Measurements from ENCODE around the gene PET100. TPM values are rescaled to one million over a fixed set of nuclear protein-coding genes. Genes with fewer than 3 reads are reported as not detected.
A peak's percentile ranks its signal among the peaks of the same experiment; 100 is the strongest.

PET100 gene
- total RNA-seq, 1 donor from 2014 or later = 40.1 TPM

- no peak for DNase-seq (ENCODE audit: low read depth in 2 of 2)
Measured at GRCh38 chr19:7633698-7634097, 4.1 kb downstream of the PET100 start, which contains the start of gene PCP2. TSS of gene PCP2 (minus strand) at chr19:7633719. CDS start at chr19:7633457, 262 bp downstream.

DNA sequence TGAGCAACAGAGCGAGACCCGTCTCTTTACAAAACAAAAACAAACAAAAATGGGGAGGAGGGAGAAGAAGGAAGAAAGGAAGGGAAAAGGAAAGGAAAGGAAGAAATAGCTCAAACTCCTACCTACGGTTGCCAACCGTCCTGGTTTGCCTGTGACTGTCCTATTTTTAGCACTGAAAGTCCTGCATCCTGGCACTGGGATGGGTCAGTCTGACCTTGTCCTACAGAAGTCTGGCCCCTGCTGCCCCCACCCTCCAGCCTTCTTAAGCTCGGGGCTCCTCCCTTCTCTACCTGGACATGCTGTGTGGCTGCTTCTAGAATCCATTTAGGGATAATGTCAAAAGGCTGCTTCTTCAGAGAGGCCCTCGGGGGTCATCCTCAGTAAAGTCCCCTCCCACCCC is 6.1 kb downstream of the PET100 start:
- no peak for DNase-seq (ENCODE audit: low read depth in 2 of 2)

DNA sequence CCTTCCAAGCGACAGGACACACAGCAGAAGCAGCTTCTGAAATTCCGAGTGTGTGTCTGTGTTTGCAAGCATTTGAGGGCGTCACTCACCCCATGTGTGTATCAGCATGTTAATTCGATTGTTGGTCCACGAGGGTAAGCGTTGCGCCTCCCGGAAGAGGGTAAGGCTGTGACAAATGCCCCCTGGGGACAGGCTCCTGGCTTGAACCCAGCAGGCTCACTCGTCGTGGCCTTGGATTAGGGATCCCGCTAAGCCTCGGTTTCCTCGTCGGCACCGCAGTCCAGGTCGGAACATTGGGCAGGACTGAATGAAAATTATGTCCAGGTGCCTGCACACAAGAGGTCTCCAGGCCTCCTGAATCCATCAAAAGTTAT is 6.7 kb downstream of the PET100 start:
- DNase-seq (ENCODE audit: low read depth in 2 of 2) = no peak

- DNase-seq (ENCODE audit: low read depth in 2 of 2) = peak; percentile 35 to 72
Measured at GRCh38 chr19:7636691-7637373, 7.2 kb downstream of the PET100 start, which contains the start of gene STXBP2. TSS of gene STXBP2 (plus strand) at chr19:7637110. CDS start at chr19:7637150, 40 bp downstream.

GRCh38 chr19:7637374-7638256 is 8.0 kb downstream of the PET100 start:
- peak in 1 of 2 donors; percentile 45 for DNase-seq (ENCODE audit: low read depth in 2 of 2)

GRCh38 chr19:7638802-7639465 is 9.3 kb downstream of the PET100 start:
- DNase-seq (ENCODE audit: low read depth in 2 of 2) = no peak

- DNase-seq (ENCODE audit: low read depth in 2 of 2) = no peak
Measured at GRCh38 chr19:7639863-7640348, 10.3 kb downstream of the PET100 start.

DNA sequence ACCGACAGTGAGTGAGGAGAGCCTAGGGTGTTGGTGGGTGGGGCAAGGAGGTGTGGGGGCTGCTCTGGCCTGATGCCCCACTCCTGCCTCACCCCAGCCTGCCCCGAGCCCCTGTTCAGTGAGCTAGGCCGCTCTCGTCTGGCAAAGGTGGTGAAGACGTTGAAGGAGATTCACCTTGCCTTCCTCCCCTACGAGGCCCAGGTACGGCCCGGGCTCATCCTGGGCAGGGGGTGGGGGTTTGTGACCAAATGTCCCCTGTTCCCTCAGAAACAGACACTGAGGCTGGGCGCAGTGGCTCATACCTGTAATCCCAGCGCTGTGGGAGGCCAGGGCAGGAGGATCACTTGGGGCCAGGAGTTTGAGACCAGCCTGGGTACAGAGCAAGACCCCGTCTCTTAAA is 11.2 kb downstream of the PET100 start:
- DNase-seq (ENCODE audit: low read depth in 2 of 2) = no peak

GRCh38 chr19:7641290-7642276 is 12.0 kb downstream of the PET100 start:
- DNase-seq (ENCODE audit: low read depth in 2 of 2) = no peak

DNA sequence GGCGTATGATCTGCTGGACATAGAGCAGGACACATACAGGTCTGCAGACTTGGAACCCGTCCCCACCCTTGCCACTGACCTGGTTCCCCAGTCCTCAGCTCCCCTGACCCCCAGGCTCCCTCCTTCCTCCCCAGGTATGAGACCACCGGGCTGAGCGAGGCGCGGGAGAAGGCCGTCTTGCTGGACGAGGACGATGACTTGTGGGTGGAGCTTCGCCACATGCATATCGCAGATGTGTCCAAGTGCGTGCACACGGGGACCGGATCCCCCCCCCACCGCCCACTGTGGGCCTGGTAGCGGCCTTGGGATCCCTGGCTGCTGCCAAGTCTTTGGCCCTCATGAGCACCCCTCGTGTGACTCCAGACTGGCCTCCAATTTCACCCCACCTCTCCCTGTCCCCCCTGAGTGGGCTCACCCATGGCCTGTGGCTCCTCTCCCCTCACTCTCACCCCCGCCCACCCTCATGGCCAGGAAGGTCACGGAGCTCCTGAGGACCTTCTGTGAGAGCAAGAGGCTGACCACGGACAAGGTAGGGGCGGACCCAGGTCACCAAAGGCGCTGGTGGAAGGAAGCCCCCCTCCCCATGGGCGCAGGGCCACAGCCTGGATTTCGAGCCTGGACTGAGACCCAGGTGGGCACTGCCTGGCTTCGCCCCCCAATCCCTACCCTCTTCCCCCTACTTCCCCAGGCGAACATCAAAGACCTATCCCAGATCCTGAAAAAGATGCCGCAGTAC is 12.9 kb downstream of the PET100 start:
- DNase-seq (ENCODE audit: low read depth in 2 of 2) = no peak

DNA sequence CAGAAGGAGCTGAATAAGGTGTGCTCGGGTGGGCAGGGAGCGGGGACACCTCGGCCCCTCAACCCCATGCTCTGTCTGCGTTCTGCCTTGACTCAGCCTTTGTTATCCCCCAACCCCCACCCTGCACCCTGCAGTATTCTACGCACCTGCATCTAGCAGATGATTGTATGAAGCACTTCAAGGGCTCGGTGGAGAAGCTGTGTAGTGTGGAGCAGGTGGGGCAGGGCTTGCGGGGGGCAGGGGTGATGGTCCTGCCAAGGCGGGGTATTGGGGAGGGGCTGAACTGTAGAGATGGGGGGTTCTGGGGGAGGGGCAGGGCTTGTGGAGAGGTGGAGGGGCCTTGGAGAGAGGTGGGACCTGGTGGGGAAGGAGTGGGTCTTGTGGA is 13.4 kb downstream of the PET100 start:
- DNase-seq (ENCODE audit: low read depth in 2 of 2) = no peak

DNA sequence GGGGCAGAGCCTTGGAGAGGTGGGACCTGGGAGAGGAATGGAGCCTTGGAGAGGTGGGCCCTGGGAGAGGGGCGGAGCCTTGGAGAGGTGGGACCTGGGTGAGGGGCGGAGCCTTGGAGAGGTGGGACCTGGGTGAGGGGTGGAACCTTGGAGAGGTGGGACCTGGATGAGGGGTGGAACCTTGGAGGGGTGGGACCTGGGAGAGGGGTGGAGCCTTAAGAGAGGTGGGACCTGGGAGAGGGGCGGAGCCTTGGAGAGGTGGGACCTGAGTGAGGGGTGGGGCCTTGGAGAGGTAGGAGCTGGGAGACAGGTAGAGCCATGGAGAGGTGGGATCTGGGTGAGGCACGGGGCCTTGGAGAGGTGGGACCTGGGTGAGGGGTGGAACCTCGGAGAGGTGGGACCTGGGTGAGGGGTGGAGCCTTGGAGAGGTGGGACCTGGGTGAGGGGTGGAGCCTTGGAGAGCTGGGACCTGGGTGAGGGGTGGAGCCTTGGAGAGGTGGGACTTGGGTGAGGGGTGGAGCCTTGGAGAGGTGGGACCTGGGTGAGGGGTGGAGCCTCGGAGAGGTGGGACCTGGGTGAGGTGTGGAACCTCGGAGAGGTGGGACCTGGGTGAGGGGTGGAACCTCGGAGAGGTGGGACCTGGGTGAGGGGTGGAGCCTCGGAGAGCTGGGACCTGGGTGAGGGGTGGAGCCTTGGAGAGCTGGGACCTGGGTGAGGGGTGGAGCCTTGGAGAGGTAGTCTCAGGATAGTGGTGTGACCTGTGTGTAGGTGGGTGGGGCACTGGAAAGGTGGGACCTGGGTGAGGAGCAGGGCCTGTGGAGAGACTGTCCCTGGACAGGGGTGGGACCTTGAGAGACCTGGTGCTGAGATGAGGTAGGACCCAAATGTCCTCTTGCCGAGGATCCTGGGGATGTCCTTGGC is 14.3 kb downstream of the PET100 start:
- DNase-seq (ENCODE audit: low read depth in 2 of 2) = peak in 1 of 2 donors; percentile 31

DNA sequence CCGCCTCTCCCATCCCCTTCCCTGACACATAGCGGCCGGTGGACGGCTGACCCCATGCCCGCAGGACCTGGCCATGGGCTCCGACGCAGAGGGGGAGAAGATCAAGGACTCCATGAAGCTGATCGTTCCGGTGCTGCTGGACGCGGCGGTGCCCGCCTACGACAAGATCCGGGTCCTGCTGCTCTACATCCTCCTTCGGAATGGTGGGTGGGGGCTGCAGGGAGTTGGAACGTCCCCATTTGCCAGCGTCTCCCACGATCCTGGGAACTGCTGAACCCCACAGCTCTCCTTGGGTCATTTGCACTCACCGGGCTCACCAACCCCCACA is 14.9 kb downstream of the PET100 start:
- DNase-seq (ENCODE audit: low read depth in 2 of 2) = no peak

GRCh38 chr19:7645163-7645562 is 15.6 kb downstream of the PET100 start:
- DNase-seq (ENCODE audit: low read depth in 2 of 2) = no peak

DNA sequence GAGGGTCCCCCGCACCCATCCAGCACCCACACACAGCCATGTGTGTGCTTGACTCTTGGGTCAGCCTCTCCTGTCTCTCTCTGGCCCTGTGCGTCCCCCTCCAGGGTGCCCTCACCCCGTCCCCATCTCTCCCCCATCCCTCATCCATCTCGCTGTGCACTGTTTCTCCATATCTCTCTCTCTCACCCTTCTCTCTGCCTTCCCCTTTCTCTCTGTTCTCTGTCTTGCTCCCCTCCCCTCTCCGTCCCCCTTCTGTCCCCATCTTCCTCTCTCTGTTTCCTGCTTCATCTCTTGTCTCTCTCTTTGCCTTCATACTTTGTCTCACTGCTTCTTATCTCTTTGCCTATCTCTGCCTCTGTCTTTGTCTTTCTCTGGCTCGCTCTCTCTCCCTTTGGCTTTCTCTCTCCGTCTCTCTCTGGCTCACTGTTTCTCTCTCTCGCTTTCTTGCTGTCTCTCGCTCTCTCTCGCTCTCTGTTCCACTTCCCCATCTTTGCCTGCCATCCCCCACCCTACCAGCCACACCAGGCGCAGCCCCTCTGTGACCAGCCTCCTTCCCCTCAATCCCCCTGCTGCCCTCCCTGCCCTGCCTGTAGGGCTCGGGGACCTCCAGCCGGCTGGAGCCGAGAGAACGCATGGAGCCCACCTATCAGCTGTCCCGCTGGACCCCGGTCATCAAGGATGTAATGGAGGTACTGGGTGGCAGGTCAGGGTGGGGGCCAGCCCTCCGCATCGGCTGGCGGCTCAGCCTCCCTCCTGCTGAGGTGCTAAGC is 16.2 kb downstream of the PET100 start:
- no peak for DNase-seq (ENCODE audit: low read depth in 2 of 2)

- DNase-seq (ENCODE audit: low read depth in 2 of 2) = no peak
Measured at GRCh38 chr19:7646426-7646700, 16.8 kb downstream of the PET100 start.

GRCh38 chr19:7647156-7647555 is 17.6 kb downstream of the PET100 start:
- DNase-seq (ENCODE audit: low read depth in 2 of 2) = no peak

DNA sequence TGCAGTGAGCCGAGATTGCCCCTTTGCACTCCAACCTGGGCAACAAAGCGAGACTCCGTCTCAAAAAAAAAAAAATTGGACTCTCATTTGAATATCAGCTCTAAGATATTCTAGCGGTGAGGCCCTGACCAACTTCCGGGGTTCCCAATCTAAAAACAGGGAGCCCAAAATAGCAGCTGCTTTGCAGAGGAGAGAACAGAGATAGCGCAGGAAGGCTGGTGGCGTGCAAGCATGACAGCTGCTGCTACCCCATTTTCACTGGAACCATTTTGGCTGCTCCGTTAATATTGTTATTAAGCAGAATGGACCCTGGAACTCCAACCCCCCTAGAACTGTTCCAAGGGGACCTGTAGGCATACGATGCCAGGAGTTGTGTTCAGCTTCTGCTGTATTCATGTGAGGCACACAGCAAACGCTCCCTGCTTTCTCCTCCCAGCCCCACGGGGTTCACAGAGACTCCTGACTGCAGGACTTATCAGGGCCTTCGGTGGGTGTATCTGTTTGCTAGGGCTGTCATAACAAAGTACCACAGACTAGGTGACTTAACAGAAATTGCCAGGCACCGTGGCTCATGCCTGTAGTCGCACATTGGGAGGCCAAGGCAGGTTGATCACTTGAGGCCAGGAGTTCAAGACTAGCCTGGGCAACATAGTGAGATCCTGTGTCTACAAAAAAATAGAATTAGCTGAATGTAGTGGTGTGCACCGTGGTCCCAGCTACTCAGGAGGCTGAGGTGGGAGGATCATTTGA is 18.8 kb downstream of the PET100 start:
- no peak for DNase-seq (ENCODE audit: low read depth in 2 of 2)
